OCI-M2 (cell line): ENCODE data around the gene DLG2.

Experiments
- DNase-seq: peaks from one replicate; lab custom pipeline; 2025; ENCODE audit not compliant: unreplicated experiment; lab: John Stamatoyannopoulos, UW

The DLG2 gene

GRCh38 chr11:84686716-84687115 lies 940.4 kb downstream of the DLG2 start:
- DNase-seq, result no peak

GRCh38 chr11:84685976-84686375 lies 941.2 kb downstream of the DLG2 start:
- no peak for DNase-seq

- DNase-seq, result no peak
Observed at GRCh38 chr11:84685149-84685548, 942.0 kb downstream of the DLG2 start.

- DNase-seq, result no peak
Observed at GRCh38 chr11:84681456-84681855, 945.7 kb downstream of the DLG2 start.

GRCh38 chr11:84675396-84676025 lies 951.6 kb downstream of the DLG2 start:
- no peak for DNase-seq

GRCh38 chr11:84673753-84674152 lies 953.4 kb downstream of the DLG2 start:
- DNase-seq, result no peak

- DNase-seq, result no peak
Observed at GRCh38 chr11:84671325-84671999, 955.7 kb downstream of the DLG2 start.

GRCh38 chr11:84663731-84664130 lies 963.4 kb downstream of the DLG2 start:
- no peak for DNase-seq

GRCh38 chr11:84660257-84660977 lies 966.7 kb downstream of the DLG2 start:
- DNase-seq, result no peak

- DNase-seq, result no peak
Observed at GRCh38 chr11:84655712-84656111, 971.4 kb downstream of the DLG2 start.

GRCh38 chr11:84648471-84648870 lies 978.7 kb downstream of the DLG2 start:
- no peak for DNase-seq

- no peak for DNase-seq
Observed at GRCh38 chr11:84645988-84646694, 981.0 kb downstream of the DLG2 start.

- no peak for DNase-seq
Observed at GRCh38 chr11:84642500-84642899, 984.6 kb downstream of the DLG2 start.

- no peak for DNase-seq
Observed at GRCh38 chr11:84634309-84634708, 992.8 kb downstream of the DLG2 start.

- no peak for DNase-seq
Observed at GRCh38 chr11:84628871-84629620, 998.1 kb downstream of the DLG2 start.

GRCh38 chr11:84626256-84626655 lies 1000.9 kb downstream of the DLG2 start:
- DNase-seq, result no peak

- DNase-seq, result no peak
Observed at GRCh38 chr11:84612645-84613044, 1014.5 kb downstream of the DLG2 start.

GRCh38 chr11:84608837-84609196 lies 1018.3 kb downstream of the DLG2 start:
- DNase-seq, result no peak

- DNase-seq, result no peak
Observed at GRCh38 chr11:84607975-84608836, 1018.9 kb downstream of the DLG2 start.

- DNase-seq, result no peak
Observed at GRCh38 chr11:84594602-84595001, 1032.5 kb downstream of the DLG2 start.
